Stimulated activated CD4-positive, alpha-beta T cell treated with anti-CD3 and anti-CD28 coated beads, Interleukin-15, amount 100 ng/mL, for 48 hours (primary cell): ENCODE measurements around the gene ANTKMT.

ENCODE experiments used
- DNase-seq, 2 donors: peaks; one replicate each; pipeline ENCODE4 v3.0.0-alpha.2; 2020; ENCODE audit warnings: low read depth in 2 of 2

The ANTKMT gene

GRCh38 chr16:720990-721764, at the start of gene ANTKMT:
TSS of gene ANTKMT (plus strand) at chr16:721146. CDS start at chr16:721275, 129 bp downstream.
- peak; percentile 54 to 70 for DNase-seq

GRCh38 chr16:671353-672131, 49.4 kb upstream of the ANTKMT start:
- no peak for DNase-seq

GRCh38 chr16:672371-672770, 48.6 kb upstream of the ANTKMT start:
- DNase-seq, result no peak

- DNase-seq, result no peak
These were observed 48.1 kb upstream of the ANTKMT start for GRCh38 chr16:672851-673250.

GRCh38 chr16:673399-673991, 47.5 kb upstream of the ANTKMT start:
- DNase-seq, result no peak

- no peak for DNase-seq
These were observed 46.6 kb upstream of the ANTKMT start for GRCh38 chr16:674214-674881.

DNA sequence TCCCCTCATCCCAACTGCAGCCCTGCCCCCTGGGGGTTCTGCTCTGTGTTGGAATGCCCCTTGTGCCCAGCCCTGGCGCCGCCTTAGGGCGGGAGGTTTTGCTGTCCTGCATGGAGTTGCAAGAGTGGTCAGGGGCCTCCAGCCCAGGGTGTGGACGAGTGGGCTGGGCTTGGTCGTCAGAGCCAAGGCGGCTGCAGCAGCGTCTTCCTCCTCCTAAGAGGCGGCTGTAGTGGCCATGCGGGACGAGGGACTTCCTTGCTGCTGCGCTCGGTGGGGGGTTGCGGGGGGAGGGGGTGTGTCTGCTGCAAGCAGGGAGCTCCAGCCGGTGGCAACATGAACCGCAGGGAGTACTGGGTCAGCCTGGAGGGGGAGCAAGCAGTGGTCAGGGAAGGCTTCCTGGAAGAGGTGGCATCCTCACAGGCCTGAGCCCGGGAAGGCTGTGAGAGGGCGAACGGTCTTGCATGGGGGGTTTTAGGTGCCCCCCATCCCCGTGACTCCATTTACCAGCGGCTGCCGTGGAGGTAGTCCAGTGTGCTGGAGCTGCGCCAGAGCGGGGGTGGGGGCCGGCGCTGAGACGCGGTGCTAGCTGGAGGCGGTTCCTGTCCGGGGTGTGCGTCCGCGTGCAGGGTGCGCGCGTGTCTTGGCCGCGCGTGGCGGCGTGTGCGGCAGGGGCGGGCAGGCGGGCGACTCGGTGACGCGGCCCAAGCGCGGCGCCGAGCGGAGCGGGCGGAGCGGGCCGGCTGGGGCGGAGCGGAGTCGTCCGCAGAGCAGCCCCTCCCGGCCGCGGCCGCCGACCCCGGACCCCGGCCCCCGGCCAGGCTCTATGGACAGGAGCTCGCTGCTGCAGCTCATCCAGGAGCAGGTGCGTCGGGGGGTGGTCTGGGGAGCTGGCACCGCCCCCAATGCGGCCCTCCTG, 45.7 kb upstream of the ANTKMT start, which contains the start of gene RHBDL1:
RHBDL1 (plus strand) TSS at position 704 of the 916 bp plus-strand sequence; CDS start at position 824, 120 bp downstream.
- no peak for DNase-seq

- no peak for DNase-seq
These were observed 44.9 kb upstream of the ANTKMT start for GRCh38 chr16:675884-676564.

- DNase-seq, result no peak
These were observed 44.4 kb upstream of the ANTKMT start for GRCh38 chr16:676565-676902.

DNA sequence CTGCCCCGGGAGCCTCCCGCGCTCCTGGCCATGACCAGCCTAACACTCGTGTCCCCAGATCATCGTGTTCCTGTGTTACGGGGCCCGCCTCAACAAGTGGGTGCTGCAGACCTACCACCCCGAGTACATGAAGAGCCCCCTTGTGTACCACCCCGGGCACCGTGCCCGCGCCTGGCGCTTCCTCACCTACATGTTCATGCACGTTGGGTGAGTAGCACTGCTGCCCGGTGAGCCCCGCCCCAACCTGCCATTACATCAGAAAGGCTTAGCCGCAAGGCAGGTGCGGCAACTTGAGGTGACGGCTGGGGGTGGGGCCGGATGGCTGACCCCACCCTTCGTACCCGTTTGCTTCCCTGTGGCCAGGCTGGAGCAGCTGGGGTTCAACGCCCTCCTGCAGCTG, 44.0 kb upstream of the ANTKMT start:
- no peak for DNase-seq

GRCh38 chr16:677316-678190, 43.4 kb upstream of the ANTKMT start:
- no peak for DNase-seq

- DNase-seq, result no peak
These were observed 42.6 kb upstream of the ANTKMT start for GRCh38 chr16:678209-678857.

DNA sequence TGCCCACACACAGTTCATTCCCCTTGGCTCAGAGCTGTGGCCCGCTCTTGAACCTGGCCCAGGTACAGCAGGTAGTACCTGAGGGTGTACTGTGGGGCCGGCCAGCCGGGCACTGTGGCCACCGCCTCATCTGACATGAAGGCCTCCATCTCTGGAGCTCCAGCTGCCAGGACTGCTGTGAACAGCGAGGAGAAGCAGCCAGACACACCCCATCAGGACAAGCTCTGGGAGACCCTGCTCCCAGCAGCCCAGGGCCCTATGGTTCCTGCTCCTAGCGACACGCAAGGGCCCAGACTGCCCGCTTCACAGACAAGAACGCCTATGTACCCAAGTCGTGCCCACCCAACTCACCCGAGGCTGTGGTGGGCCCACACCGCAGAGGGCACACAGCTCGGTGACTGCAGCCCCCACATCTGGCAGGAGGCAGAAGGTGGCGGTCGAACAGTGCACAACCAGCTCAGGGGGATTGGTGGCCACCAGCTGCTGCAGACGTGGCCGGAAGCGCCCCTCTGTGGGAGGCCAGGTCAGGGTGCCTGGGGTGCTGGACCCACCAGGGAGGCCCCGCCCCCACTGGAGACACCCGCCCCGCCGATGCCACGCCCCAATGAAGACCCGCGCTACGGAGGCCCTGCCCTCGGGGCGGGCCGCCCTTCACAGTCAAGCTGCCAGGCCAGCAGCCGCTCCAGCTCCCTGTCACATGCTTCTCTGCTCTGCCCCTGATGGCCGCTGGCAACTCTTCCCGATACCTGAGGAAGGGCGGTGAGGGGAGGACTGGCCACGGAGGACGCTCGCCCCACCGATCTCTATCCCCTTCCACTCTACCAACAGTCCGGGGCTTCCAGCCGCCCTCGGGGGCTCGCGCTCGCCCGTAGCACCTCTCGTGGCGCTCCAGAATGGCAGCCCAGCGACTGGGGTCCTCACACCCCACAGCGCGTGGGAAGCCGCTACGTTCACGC, 41.8 kb upstream of the ANTKMT start:
- DNase-seq, result peak; percentile 33 to 40

- DNase-seq, result peak; percentile 84 to 87
These were observed 40.9 kb upstream of the ANTKMT start, which contains the start of gene STUB1 for GRCh38 chr16:679814-680624. TSS of gene STUB1 (plus strand) at chr16:680410. CDS start at chr16:680526, 116 bp downstream.

DNA sequence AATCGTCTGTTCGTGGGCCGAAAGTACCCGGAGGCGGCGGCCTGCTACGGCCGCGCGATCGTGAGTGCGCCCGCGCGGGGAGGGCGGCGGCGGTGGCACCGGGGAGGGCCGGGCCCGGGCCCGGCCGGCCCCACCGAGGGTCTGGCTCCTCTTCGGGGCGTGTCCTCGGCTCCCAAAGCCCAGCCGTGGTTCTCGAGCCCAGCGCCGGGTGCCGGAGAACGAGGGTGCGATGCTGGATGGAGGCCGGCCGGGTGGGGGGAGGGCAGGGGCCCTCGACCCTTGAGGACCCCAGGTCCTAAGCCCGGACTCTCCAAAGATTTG, 40.4 kb upstream of the ANTKMT start:
- DNase-seq, result no peak

DNA sequence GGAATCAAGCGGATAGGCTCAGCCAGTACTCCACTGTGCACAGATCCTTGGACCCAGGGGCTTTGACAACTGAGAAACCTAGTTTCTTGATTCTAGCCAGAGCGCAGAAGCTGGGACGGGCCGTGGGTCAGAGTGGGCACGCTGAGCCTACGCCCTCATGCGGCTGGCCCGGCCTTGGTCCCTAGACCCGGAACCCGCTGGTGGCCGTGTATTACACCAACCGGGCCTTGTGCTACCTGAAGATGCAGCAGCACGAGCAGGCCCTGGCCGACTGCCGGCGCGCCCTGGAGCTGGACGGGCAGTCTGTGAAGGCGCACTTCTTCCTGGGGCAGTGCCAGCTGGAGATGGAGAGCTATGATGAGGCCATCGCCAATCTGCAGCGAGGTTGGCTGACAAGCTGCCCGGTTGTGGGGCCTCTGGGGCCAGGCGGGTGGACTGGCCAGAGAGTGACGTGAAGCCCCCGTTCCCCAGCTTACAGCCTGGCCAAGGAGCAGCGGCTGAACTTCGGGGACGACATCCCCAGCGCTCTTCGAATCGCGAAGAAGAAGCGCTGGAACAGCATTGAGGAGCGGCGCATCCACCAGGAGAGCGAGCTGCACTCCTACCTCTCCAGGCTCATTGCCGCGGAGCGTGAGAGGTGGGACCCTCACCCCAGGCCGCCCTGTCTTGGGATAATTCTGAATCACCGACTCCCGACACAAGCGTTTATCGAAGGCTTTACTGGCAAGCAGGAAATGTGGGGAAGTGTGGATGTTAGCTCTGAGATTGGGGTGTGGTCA, 39.8 kb upstream of the ANTKMT start:
- no peak for DNase-seq
